HEK293 (cell line): ENCODE results near the gene COX5A.

ENCODE experiments used
- CTCF ChIA-PET: fragments of 350-600 bp; formaldehyde crosslinking; extraction: SDS; loops from one replicate; lab custom pipeline; 2021; ENCODE audit warnings: antibody characterized with exemption; lab: Yijun Ruan, JAX
- POLR2A ChIA-PET: fragments of 300-600 bp; formaldehyde crosslinking; extraction: SDS; loops from one replicate; lab custom pipeline; 2020; ENCODE audit warnings: antibody characterized with exemption, inconsistent platforms; lab: Yijun Ruan, JAX
- H3K27ac ChIP-seq: fragments of 200-500 bp; sonication (Bioruptor generic); 2 replicates; pipeline ENCODE4 v1.5.1; 2014; ENCODE audit warnings: low read depth, low read length, control low read depth, inconsistent platforms; ENCODE audit errors: extremely low read depth
- H3K36me3 ChIP-seq, 2 experiments: fragments of 200-500 bp in 1 of 2; sonication (Bioruptor generic) in 1 of 2; 1 replicate in 1 of 2; 2 replicates in 1 of 2; pipeline ENCODE4 v1.5.1; 2014 to 2017; ENCODE audit warnings: inconsistent platforms in 2 of 2, low read length in 2 of 2; ENCODE audit not compliant: control insufficient read depth in 2 of 2, insufficient read depth in 1 of 2
- H3K4me1 ChIP-seq: fragments of 200-500 bp; sonication (Bioruptor generic); 2 replicates; pipeline ENCODE4 v1.5.1; 2014; ENCODE audit warnings: mild to moderate bottlenecking, low read length, inconsistent platforms; ENCODE audit not compliant: control insufficient read depth, insufficient read depth
- H3K4me3 ChIP-seq: 2 replicates; pipeline ENCODE4 v1.5.1; 2011; ENCODE audit warnings: low read depth, mild to moderate bottlenecking, control low read depth, low read length, moderate library complexity
- H3K9me3 ChIP-seq: fragments of 200-500 bp; sonication (Bioruptor generic); 2 replicates; pipeline ENCODE4 v1.5.1; 2014; ENCODE audit warnings: low read depth, low read length, inconsistent platforms; ENCODE audit not compliant: control insufficient read depth, insufficient read depth
- GLIS1 ChIP-seq: fragments of 450-650 bp; formaldehyde crosslinking; IDR thresholded peaks from 2 replicates; pipeline ENCODE4 v1.5.1; 2016; ENCODE audit warnings: missing biosample characterization, missing genetic modification characterization
- KLF10 ChIP-seq: fragments of 450-650 bp; IDR thresholded peaks from 2 replicates; pipeline ENCODE4 v1.5.1; 2018; ENCODE audit warnings: missing biosample characterization, mild to moderate bottlenecking, missing genetic modification characterization
- OSR2 ChIP-seq: fragments of 450-650 bp; formaldehyde crosslinking; IDR thresholded peaks from 2 replicates; pipeline ENCODE4 v1.5.1; 2016; ENCODE audit warnings: missing biosample characterization, missing genetic modification characterization
- YY1 ChIP-seq: fragments of 450-650 bp; formaldehyde crosslinking; IDR thresholded peaks from 2 replicates; pipeline ENCODE4 v1.5.1; 2018; ENCODE audit warnings: missing biosample characterization, missing genetic modification characterization
- ZBTB48 ChIP-seq: fragments of 450-650 bp; formaldehyde crosslinking; IDR thresholded peaks from 2 replicates; pipeline ENCODE4 v1.5.1; 2016; ENCODE audit warnings: missing biosample characterization, missing genetic modification characterization
- ZBTB7A ChIP-seq: fragments of 450-650 bp; formaldehyde crosslinking; IDR thresholded peaks from 2 replicates; pipeline ENCODE4 v1.5.1; 2016; ENCODE audit warnings: low read depth, missing biosample characterization, missing genetic modification characterization
- ZNF202 ChIP-seq: fragments of 450-650 bp; formaldehyde crosslinking; IDR thresholded peaks from 2 replicates; pipeline ENCODE4 v1.5.1; 2016; ENCODE audit warnings: missing biosample characterization, missing genetic modification characterization, borderline replicate concordance
- ZNF248 ChIP-seq: fragments of 450-650 bp; formaldehyde crosslinking; IDR thresholded peaks from 2 replicates; pipeline ENCODE4 v1.5.1; 2017; ENCODE audit warnings: missing biosample characterization, missing genetic modification characterization
- ZNF394 ChIP-seq: fragments of 450-650 bp; formaldehyde crosslinking; IDR thresholded peaks from 2 replicates; pipeline ENCODE4 v1.5.1; 2016; ENCODE audit warnings: missing biosample characterization, missing genetic modification characterization, mild to moderate bottlenecking, moderate library complexity, borderline replicate concordance
- ZNF423 ChIP-seq: fragments of 450-650 bp; formaldehyde crosslinking; IDR thresholded peaks from 2 replicates; pipeline ENCODE4 v1.5.1; 2016; ENCODE audit warnings: missing biosample characterization, missing genetic modification characterization
- ZNF473 ChIP-seq: fragments of 450-650 bp; formaldehyde crosslinking; IDR thresholded peaks from 2 replicates; pipeline ENCODE4 v1.5.1; 2017; ENCODE audit warnings: missing biosample characterization, missing genetic modification characterization
- ZNF48 ChIP-seq: fragments of 450-650 bp; formaldehyde crosslinking; IDR thresholded peaks from 2 replicates; pipeline ENCODE4 v1.5.1; 2016; ENCODE audit warnings: missing biosample characterization, missing genetic modification characterization
- ZNF561 ChIP-seq: fragments of 450-650 bp; IDR thresholded peaks from 2 replicates; pipeline ENCODE4 v1.5.1; 2018; ENCODE audit warnings: missing biosample characterization, missing genetic modification characterization, borderline replicate concordance
- ZNF658 ChIP-seq: fragments of 450-650 bp; formaldehyde crosslinking; IDR thresholded peaks from 2 replicates; pipeline ENCODE4; 2016; ENCODE audit warnings: missing biosample characterization, missing genetic modification characterization
- ZNF664 ChIP-seq: fragments of 450-650 bp; formaldehyde crosslinking; IDR thresholded peaks from 2 replicates; pipeline ENCODE4 v1.5.1; 2016; ENCODE audit warnings: missing biosample characterization, missing genetic modification characterization
- ZNF670 ChIP-seq: fragments of 450-650 bp; formaldehyde crosslinking; IDR thresholded peaks from 2 replicates; pipeline ENCODE4 v1.5.1; 2016; ENCODE audit warnings: missing biosample characterization, missing genetic modification characterization, low read depth
- ZNF677 ChIP-seq: fragments of 450-650 bp; IDR thresholded peaks from 2 replicates; pipeline ENCODE4 v1.5.0; 2018; ENCODE audit warnings: missing biosample characterization, mild to moderate bottlenecking, missing genetic modification characterization, moderate library complexity
- ZNF777 ChIP-seq: fragments of 450-650 bp; formaldehyde crosslinking; IDR thresholded peaks from 2 replicates; pipeline ENCODE4 v1.5.1; 2017; ENCODE audit warnings: missing biosample characterization, missing genetic modification characterization, borderline replicate concordance
- TF ChIP-seq, protein P1 (sequence below): fragments of 450-650 bp; formaldehyde crosslinking; IDR thresholded peaks from 2 replicates; pipeline ENCODE4 v1.5.1; 2016; ENCODE audit warnings: missing biosample characterization, missing genetic modification characterization, borderline replicate concordance
- TF ChIP-seq, protein P2 (sequence below): fragments of 450-650 bp; formaldehyde crosslinking; IDR thresholded peaks from 2 replicates; pipeline ENCODE4 v1.5.1; 2017; ENCODE audit warnings: missing biosample characterization, missing genetic modification characterization
- TF ChIP-seq, protein P3 (sequence below): fragments of 450-650 bp; formaldehyde crosslinking; IDR thresholded peaks from 2 replicates; pipeline ENCODE4 v1.5.0; 2017; ENCODE audit warnings: missing biosample characterization, missing genetic modification characterization, borderline replicate concordance

COX5A gene

DNA sequence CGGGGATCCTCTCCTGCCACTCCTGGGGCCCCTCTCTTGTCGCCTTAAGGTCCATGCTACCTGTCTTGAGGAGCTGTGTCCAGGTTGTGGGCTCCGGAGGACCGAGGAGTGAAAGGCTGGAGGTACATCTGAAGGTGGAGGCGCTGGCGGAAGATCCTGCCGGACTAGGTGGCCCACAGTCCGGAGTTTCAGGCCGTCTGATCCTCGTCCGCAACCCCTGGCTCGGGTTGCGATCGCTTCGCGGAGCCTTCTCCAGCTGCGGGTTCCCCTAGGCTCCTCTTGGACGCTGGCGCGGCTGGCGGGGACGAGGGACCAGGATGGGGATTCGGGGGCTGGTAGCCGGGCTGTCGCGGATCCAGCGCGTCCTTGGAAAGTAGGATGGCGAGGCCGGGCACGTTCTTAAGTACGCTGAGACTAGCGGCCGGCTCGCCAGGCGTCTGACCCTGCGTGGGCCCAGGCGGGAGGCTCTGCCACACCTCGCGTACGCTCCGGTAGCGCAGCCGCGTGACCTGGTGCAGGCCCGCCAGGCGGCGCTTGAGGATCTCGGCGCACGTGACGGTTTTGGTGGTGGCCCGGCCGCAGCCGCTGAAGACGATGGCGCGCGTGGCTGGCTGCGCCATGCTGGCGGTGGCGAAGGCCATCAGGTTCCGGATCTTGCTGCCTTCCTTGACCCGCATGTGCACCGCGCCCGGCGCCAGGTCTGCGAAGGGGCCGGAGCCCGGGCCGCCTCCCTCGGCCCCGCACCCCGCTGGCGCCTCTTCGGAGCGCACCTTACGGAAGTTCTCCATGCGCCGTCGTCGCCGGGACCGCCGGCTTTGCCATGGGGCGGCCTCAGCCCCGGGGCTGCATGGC is 18.1 kb upstream of the COX5A start:
- POLR2A ChIA-PET = interaction anchor here (0.5 to 2.1 kb wide), 13 partner anchors 14 to 496 kb away, joined by 3 to 11 read pairs (median 4); partner anchors contain the start of genes COX5A and SCAMP5
- Histone ChIP-seq H3K36me3 (no peaks in the 10 kb centered on the region), H3K9me3 (no peaks in the 10 kb centered on the region), H3K4me3 (peak overlapping the region; percentile 46), H3K27ac (peak overlapping the region; percentile 18; the same call in 1 of the 2 replicates)
- CTCF ChIA-PET = interaction anchor here (0.8 to 13.3 kb wide), 5 partner anchors 11 to 184 kb away, joined by 3 to 223 read pairs (median 3); no protein-coding TSS in a partner anchor
- TF ChIP-seq ZNF394 (tag by site-specific recombination) (no peak), ZNF48 (tag by site-specific recombination) (no peak), KLF10 (0 out of 2 replicates have a peak, but pooled peaks have one; percentile 11), ZBTB7A (tag by site-specific recombination) (no peak), YY1 (tag by site-specific recombination) (peak; percentile 26; the same call in 1 of the 2 replicates), ZNF561 (tag by site-specific recombination) (peak; percentile 19; the same call in 1 of the 2 replicates), ZNF473 (tag by site-specific recombination) (no peak), ZNF248 (tag by site-specific recombination) (no peak), ZNF202 (tag by site-specific recombination) (0 out of 2 replicates have a peak, but pooled peaks have one; percentile 13)
- TF ChIP-seq, protein P1, sequence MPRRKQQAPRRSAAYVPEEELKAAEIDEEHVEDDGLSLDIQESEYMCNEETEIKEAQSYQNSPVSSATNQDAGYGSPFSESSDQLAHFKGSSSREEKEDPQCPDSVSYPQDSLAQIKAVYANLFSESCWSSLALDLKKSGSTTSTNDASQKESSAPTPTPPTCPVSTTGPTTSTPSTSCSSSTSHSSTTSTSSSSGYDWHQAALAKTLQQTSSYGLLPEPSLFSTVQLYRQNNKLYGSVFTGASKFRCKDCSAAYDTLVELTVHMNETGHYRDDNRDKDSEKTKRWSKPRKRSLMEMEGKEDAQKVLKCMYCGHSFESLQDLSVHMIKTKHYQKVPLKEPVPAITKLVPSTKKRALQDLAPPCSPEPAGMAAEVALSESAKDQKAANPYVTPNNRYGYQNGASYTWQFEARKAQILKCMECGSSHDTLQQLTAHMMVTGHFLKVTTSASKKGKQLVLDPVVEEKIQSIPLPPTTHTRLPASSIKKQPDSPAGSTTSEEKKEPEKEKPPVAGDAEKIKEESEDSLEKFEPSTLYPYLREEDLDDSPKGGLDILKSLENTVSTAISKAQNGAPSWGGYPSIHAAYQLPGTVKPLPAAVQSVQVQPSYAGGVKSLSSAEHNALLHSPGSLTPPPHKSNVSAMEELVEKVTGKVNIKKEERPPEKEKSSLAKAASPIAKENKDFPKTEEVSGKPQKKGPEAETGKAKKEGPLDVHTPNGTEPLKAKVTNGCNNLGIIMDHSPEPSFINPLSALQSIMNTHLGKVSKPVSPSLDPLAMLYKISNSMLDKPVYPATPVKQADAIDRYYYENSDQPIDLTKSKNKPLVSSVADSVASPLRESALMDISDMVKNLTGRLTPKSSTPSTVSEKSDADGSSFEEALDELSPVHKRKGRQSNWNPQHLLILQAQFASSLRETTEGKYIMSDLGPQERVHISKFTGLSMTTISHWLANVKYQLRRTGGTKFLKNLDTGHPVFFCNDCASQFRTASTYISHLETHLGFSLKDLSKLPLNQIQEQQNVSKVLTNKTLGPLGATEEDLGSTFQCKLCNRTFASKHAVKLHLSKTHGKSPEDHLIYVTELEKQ = no peak
- TF ChIP-seq, protein P2, sequence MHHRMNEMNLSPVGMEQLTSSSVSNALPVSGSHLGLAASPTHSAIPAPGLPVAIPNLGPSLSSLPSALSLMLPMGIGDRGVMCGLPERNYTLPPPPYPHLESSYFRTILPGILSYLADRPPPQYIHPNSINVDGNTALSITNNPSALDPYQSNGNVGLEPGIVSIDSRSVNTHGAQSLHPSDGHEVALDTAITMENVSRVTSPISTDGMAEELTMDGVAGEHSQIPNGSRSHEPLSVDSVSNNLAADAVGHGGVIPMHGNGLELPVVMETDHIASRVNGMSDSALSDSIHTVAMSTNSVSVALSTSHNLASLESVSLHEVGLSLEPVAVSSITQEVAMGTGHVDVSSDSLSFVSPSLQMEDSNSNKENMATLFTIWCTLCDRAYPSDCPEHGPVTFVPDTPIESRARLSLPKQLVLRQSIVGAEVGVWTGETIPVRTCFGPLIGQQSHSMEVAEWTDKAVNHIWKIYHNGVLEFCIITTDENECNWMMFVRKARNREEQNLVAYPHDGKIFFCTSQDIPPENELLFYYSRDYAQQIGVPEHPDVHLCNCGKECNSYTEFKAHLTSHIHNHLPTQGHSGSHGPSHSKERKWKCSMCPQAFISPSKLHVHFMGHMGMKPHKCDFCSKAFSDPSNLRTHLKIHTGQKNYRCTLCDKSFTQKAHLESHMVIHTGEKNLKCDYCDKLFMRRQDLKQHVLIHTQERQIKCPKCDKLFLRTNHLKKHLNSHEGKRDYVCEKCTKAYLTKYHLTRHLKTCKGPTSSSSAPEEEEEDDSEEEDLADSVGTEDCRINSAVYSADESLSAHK (tag by site-specific recombination) = no peak
- TF ChIP-seq, all 188 proteins: peak for 4
- peaks cover 4% of the 10 kb centered on the region; the same call in 1 of the 2 replicates for H3K4me1 ChIP-seq

DNA sequence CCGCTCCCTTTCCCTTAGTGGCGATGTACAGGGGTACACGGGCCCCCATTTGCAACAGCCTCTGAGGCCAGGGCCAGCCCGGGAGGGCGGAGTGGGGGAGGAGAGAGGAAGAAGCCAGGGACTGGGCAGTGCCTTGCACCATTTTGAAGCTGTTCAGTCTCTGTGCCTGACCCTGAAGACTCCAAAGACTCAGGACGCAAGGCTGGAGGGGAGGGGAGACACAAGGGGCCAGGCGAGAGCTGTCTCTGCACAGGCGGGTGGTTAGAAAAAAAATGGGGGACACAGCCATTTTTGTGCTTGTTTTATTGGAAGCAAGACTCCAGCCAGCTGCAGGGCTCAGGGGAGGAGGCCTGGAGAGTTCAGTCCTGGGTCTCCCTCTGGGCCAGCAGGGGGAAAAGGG is 17.1 kb upstream of the COX5A start:
- POLR2A ChIA-PET = interaction anchor here (2.1 kb wide), 1 partner anchor 178 kb away, joined by 6 read pairs; no protein-coding TSS in a partner anchor
- Histone ChIP-seq H3K4me1 (peaks cover 4% of the 10 kb centered on the region; the same call in 1 of the 2 replicates), H3K27ac (no peak overlapping the region), H3K9me3 (no peaks in the 10 kb centered on the region), H3K4me3 (no peak overlapping the region), H3K36me3 (no peaks in the 10 kb centered on the region)
- 0 out of 2 replicates have a peak, but pooled peaks have one; percentile 17 for TF ChIP-seq ZBTB48
- no peak for TF ChIP-seq OSR2 (tag by site-specific recombination)
- CTCF ChIA-PET = interaction anchor here (1.1 to 13.3 kb wide), 4 partner anchors 50 to 320 kb away, joined by 3 to 223 read pairs (median 42); partner anchors contain the start of gene FAM219B

DNA sequence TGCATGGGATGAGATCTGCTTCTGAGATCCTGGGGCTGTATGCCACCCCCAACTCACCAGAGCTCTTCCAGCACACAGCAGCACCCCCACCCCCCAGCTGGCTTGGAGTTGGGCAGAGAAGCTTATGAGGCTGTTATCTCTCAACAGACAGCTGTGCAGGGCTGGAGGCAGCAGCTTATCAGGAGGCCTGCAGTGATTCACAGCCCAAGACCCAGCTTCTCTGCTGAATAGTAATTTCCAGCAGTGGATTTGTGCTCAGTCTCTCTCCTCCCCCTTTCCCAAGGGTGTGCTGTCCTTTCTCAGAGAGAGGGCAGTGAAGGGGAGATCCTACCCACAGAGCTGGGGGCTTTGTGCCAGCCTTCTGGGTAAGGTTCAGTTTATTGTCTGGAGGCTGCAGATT is 16.6 kb upstream of the COX5A start:
- Histone ChIP-seq H3K4me3 (no peak overlapping the region), H3K9me3 (no peaks in the 10 kb centered on the region), H3K4me1 (peaks cover 4% of the 10 kb centered on the region; the same call in 1 of the 2 replicates), H3K36me3 (no peaks in the 10 kb centered on the region), H3K27ac (no peak overlapping the region)
- ChIA-PET POLR2A (interaction anchor here (1.2 to 2.1 kb wide), 2 partner anchors 17 to 178 kb away, joined by 4 to 6 read pairs; partner anchors contain the start of gene COX5A), CTCF (interaction anchor here (1.1 to 13.3 kb wide), 7 partner anchors 10 to 322 kb away, joined by 3 to 223 read pairs (median 4); partner anchors contain the start of gene FAM219B)
- TF ChIP-seq, protein P3, sequence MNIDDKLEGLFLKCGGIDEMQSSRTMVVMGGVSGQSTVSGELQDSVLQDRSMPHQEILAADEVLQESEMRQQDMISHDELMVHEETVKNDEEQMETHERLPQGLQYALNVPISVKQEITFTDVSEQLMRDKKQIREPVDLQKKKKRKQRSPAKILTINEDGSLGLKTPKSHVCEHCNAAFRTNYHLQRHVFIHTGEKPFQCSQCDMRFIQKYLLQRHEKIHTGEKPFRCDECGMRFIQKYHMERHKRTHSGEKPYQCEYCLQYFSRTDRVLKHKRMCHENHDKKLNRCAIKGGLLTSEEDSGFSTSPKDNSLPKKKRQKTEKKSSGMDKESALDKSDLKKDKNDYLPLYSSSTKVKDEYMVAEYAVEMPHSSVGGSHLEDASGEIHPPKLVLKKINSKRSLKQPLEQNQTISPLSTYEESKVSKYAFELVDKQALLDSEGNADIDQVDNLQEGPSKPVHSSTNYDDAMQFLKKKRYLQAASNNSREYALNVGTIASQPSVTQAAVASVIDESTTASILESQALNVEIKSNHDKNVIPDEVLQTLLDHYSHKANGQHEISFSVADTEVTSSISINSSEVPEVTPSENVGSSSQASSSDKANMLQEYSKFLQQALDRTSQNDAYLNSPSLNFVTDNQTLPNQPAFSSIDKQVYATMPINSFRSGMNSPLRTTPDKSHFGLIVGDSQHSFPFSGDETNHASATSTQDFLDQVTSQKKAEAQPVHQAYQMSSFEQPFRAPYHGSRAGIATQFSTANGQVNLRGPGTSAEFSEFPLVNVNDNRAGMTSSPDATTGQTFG (tag by site-specific recombination) = no peak
- no peak for TF ChIP-seq ZNF670
- TF ChIP-seq ZNF664 (tag by site-specific recombination) = no peak
- TF ChIP-seq ZNF777 (tag by site-specific recombination) = no peak
- no peak for TF ChIP-seq ZNF423 (tag by site-specific recombination)
- no peak for TF ChIP-seq ZNF677 (tag by site-specific recombination)
- 0 out of 2 replicates have a peak, but pooled peaks have one; percentile 37 for TF ChIP-seq GLIS1 (tag by site-specific recombination)
- TF ChIP-seq ZNF658 (tag by site-specific recombination) = no peak
